HUES6 (cell line): Measurements from ENCODE around the gene SLC37A1.

Experiments used
- H3K27ac ChIP-seq: 2 replicates; pipeline ENCODE4 v1.7.0; 2013; ENCODE audit warnings: low read depth, mild to moderate bottlenecking, low read length, inconsistent platforms
- H3K27me3 ChIP-seq: 2 replicates; pipeline ENCODE4 v1.6.1; 2013; ENCODE audit warnings: low read length; ENCODE audit not compliant: control insufficient read depth, insufficient read depth
- H3K36me3 ChIP-seq: 2 replicates; pipeline ENCODE4 v1.6.1; 2013; ENCODE audit warnings: low read length; ENCODE audit not compliant: control insufficient read depth, insufficient read depth
- H3K4me1 ChIP-seq: 2 replicates; pipeline ENCODE4 v1.6.1; 2013; ENCODE audit warnings: low read length; ENCODE audit not compliant: control insufficient read depth, insufficient read depth
- H3K4me3 ChIP-seq: 2 replicates; pipeline ENCODE4 v1.5.1; 2013; ENCODE audit warnings: low read depth, low read length
- H3K9ac ChIP-seq: one replicate; pipeline ENCODE4 v1.6.1; 2013; ENCODE audit warnings: mild to moderate bottlenecking, low read length
- H3K9me3 ChIP-seq: 2 replicates; pipeline ENCODE4 v1.6.1; 2013; ENCODE audit warnings: low read depth, low read length; ENCODE audit not compliant: control insufficient read depth, insufficient read depth

The SLC37A1 gene

DNA sequence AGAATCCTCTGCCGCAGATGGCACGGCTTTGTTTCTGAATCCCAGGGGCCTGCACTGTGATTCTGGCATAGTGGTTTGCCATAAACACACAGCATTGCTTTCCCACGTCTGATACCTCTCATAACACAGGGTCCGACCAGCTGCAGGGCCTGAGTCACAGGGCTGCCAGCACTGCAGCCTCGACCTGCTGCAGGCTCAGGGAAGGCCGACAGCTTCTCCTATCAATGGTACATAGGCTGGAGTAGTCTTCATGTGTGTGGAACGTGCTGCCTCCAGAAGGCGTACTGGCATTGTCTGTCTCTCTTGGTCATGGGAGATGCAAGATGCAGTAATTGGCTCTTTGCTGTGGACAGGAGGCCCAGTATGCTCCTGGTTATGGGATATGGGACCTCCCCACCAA is 86.3 kb downstream of the SLC37A1 start:
- Histone ChIP-seq H3K4me3 (no peak overlapping the region), H3K9ac (no peak overlapping the region), H3K27ac (no peak overlapping the region), H3K27me3 (no peaks in the 10 kb centered on the region), H3K36me3 (no peaks in the 10 kb centered on the region), H3K4me1 (no peaks in the 10 kb centered on the region), H3K9me3 (peaks cover 23% of the 10 kb centered on the region; the same call in 1 of the 2 replicates)

DNA sequence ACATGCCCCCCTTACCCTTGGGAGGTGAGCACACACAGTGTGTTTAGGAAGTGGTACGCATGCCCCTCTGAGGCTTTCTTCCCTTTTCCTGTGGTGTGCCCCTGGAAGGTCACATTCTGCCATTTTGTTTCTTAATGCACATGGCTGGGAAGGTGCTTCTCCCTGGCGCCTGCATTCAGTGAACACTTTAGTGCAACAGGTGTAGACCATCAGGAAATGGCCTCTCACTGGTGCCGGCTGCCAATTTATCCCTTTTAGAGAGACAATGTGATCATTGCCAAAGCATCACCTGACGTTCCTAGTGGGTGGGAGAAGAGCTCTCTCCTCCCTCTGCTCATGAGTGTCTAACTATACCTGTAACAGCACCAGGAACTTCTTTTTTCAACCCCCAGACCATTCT is 88.0 kb downstream of the SLC37A1 start:
- Histone ChIP-seq H3K27me3 (no peaks in the 10 kb centered on the region), H3K9me3 (peaks cover 30% of the 10 kb centered on the region), H3K4me3 (no peak overlapping the region), H3K27ac (no peak overlapping the region), H3K9ac (no peak overlapping the region), H3K4me1 (no peaks in the 10 kb centered on the region), H3K36me3 (no peaks in the 10 kb centered on the region)

DNA sequence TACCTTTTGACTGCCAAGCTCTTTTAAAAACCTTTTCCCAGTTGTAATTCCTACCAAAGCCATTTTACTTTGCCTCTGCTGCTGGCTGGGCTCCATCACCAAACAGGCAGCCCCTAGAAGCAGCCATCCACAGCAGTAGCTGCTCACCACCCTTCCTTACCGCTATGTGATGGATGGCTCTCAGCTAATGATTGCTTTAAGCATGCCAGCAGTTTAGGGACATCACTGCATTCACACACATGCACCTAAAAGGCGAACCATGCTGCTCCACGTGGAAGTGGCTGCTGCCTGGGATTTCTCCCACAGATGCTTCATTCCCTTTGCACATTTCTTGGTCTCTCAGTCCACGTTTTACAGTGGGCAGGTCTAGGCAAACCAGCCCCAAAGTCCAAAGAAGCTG is 93.5 kb downstream of the SLC37A1 start:
- Histone ChIP-seq H3K27ac (no peak overlapping the region), H3K4me3 (no peak overlapping the region), H3K9me3 (peaks cover 25% of the 10 kb centered on the region), H3K9ac (no peak overlapping the region), H3K36me3 (no peaks in the 10 kb centered on the region), H3K4me1 (no peaks in the 10 kb centered on the region), H3K27me3 (no peaks in the 10 kb centered on the region)

DNA sequence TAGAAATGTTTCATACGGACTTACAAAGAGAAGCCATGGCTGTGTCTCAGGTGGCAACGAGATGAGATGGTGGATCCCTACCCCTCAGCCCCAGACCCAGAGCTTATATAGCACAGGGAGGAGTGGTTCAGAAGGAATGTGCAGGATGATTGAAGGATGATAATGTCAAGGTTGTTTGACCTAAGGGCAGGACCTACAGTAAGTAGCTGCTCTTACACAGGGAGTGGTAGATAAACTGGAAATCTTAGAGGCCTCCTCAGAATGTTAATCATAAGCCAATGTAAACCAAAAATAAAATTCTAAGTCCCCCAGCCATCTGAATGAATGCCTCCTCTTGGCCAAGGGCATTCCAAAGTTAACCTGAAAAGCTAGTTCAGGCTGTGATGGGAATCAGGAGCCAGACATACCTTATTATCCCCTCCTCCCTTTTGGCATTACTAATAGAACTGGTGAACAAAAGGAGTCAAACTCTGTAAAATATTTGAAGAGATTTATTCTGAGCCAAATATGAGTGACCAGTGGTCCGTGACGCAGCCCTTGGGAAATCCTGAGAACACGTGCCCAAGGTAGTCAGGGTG is 94.0 kb downstream of the SLC37A1 start:
- Histone ChIP-seq H3K36me3 (no peaks in the 10 kb centered on the region), H3K27ac (no peak overlapping the region), H3K27me3 (no peaks in the 10 kb centered on the region), H3K9ac (no peak overlapping the region), H3K4me1 (no peaks in the 10 kb centered on the region), H3K4me3 (no peak overlapping the region), H3K9me3 (peaks cover 25% of the 10 kb centered on the region)

DNA sequence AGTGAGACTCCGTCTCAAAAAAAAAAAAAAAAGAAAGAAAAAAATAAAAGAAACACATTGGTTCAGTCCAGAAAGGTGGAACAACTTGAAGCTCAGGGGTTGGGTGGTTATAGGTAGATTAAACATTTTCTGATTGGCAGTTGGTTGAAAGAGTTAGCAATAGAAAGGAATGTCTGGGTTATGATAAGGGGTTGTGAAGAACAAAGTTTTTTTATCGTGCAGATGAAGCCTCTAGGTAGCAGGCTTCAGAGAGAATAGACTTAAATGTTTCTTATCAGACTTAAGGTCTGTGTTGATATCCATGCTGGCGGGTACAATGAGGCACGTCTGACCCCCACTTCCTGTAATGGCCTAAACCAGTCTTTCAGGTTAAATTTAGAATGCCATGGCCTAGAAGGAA is 94.8 kb downstream of the SLC37A1 start:
- no peak overlapping the region for H3K4me3 ChIP-seq
- H3K9ac ChIP-seq: no peak overlapping the region
- no peaks in the 10 kb centered on the region for H3K4me1 ChIP-seq
- H3K27me3 ChIP-seq: no peaks in the 10 kb centered on the region
- H3K9me3 ChIP-seq: peaks cover 25% of the 10 kb centered on the region
- no peak overlapping the region for H3K27ac ChIP-seq
- no peaks in the 10 kb centered on the region for H3K36me3 ChIP-seq

DNA sequence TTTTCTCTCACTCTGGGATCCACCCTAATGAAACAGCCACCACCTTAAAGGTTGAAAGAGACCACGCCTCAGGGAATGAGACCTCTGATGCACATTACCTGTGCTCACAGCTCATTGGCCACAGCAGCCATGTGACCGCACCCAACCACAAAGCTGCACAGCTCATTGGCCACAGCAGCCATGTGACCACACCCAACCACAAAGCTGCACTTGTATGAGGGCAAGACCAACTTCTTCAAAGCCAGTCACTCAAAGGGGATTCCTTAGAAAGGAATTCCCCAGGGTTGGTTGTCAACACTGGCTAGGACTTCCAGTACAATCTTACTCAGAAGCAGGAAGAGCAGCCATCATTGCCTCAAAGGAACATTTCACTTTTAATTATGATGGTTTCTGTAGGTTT is 96.2 kb downstream of the SLC37A1 start:
- Histone ChIP-seq H3K9ac (no peak overlapping the region), H3K4me3 (no peak overlapping the region), H3K36me3 (no peaks in the 10 kb centered on the region), H3K27me3 (no peaks in the 10 kb centered on the region), H3K4me1 (no peaks in the 10 kb centered on the region), H3K27ac (no peak overlapping the region), H3K9me3 (peaks cover 14% of the 10 kb centered on the region)

DNA sequence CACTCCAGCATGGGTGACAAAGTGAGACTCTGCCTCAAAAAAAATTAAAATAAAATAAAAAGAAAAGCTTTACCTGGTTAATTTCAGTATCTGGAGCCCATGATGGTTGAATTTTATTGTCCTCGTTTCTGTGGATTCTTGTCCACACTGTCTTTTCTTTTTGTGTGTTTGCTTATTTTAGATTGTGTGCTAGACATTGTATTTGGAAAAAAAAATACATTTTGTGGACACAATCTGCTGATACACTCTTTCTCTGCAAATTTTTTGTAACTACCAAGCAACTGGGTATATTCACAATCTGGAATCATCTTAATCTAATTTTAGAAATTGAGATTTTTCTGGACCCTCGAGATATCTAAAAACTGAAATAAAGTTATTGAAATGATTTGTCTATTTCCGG is 98.2 kb downstream of the SLC37A1 start:
- H3K9me3 ChIP-seq: peaks cover 4% of the 10 kb centered on the region
- peaks cover 3% of the 10 kb centered on the region; the same call in 1 of the 2 replicates for H3K27me3 ChIP-seq
- H3K27ac ChIP-seq: no peak overlapping the region
- H3K9ac ChIP-seq: no peak overlapping the region
- no peaks in the 10 kb centered on the region for H3K36me3 ChIP-seq
- no peaks in the 10 kb centered on the region; the same call in 1 of the 2 replicates for H3K4me1 ChIP-seq
- H3K4me3 ChIP-seq: no peak overlapping the region

DNA sequence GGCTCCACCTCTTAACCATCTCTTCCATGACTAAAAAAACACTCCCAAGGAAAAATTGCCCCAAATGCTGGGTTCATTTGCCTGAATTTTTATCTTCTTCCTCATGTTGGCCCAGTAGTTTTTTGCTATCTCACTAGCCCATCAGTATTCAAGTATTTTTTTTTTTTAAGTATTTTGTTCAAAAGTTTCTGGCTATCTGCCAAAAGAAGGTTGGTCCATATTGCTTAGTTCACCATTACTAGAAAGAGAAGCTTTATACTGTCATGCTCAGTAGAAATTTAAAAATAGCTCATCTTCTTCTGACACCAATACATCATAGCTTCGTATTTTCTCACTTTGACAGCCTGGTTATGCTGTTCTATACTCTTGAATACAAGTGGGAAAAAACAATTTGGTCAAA is 98.7 kb downstream of the SLC37A1 start:
- peaks cover 3% of the 10 kb centered on the region; the same call in 1 of the 2 replicates for H3K27me3 ChIP-seq

DNA sequence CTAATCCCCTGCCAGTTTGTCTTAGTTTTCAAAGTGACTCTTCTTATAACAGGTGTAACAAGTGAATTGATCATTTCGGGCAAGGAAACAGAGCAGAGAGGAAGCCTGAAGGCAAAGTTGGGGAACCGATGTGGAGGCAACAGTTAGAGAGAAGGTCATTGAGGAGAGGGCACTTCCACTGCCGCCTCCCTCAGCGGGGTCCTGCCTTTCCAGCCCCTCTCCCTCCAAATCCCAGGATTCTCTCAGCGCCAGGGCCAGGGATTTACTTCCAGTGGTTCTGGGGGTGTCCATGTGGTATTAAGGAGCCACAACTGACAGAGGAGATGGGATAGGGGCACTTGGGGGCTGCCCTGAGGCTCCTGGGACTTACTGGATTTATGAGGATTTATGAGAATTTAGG is 100.1 kb downstream of the SLC37A1 start:
- Histone ChIP-seq H3K4me1 (no peaks in the 10 kb centered on the region; the same call in 1 of the 2 replicates), H3K36me3 (no peaks in the 10 kb centered on the region), H3K9me3 (no peaks in the 10 kb centered on the region; the same call in 1 of the 2 replicates), H3K4me3 (no peak overlapping the region), H3K9ac (no peak overlapping the region), H3K27me3 (peaks cover 3% of the 10 kb centered on the region; the same call in 1 of the 2 replicates), H3K27ac (no peak overlapping the region)

More for the DNA sequence above, 98.7 kb downstream of the SLC37A1 start:
- Histone ChIP-seq H3K9ac (no peak overlapping the region), H3K4me1 (no peaks in the 10 kb centered on the region; the same call in 1 of the 2 replicates), H3K4me3 (no peak overlapping the region), H3K36me3 (no peaks in the 10 kb centered on the region), H3K27ac (no peak overlapping the region), H3K9me3 (peaks cover 2% of the 10 kb centered on the region)

DNA sequence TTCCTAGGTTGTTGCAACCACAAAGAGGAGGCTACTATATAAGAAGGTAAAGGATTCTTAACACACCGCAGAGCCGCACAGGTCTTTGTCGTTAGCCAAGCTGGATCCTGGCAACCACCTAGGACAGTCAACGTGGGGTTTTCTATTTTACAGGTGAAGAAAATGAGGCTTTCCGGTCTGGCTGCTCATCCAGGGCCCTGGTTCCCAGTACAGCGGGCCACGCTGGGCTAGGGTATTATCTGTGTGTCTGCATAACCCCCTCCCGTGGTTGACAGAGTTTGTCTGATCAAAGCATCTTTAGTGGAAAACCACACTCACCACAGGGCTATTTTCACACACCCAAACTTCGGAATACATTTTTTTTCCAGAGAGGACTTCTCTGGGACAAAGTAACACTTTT is 100.7 kb downstream of the SLC37A1 start:
- H3K4me3 ChIP-seq: no peak overlapping the region
- peaks cover 3% of the 10 kb centered on the region; the same call in 1 of the 2 replicates for H3K27me3 ChIP-seq
- H3K27ac ChIP-seq: no peak overlapping the region
- H3K9ac ChIP-seq: no peak overlapping the region
- H3K36me3 ChIP-seq: no peaks in the 10 kb centered on the region
- H3K9me3 ChIP-seq: no peaks in the 10 kb centered on the region; the same call in 1 of the 2 replicates
- H3K4me1 ChIP-seq: no peaks in the 10 kb centered on the region; the same call in 1 of the 2 replicates

DNA sequence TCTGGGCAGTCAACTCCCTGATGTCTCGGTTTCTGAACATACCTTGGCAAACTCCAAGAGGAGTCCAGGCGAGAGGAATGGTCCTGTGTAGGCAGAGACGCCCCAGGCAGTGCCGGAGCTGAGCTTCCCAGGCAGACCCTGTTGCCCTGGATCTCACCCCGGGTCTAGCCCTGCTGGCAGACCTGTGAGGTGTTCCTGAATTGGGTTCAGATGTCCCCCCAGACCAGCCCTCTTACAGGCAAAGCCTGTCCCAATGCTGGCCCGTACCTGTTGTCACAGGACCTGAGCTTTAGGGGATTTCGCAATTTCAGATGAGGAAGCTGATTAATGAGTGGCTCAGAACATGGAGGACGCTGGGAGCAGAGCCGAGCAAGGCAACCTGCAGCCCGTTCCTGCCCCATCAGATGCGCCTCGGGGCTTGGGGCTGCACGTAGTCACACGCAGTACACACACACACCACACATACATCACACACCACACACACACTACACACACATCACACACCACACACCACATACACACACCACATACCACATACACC is 101.2 kb downstream of the SLC37A1 start:
- Histone ChIP-seq H3K4me3 (no peak overlapping the region), H3K27me3 (peaks cover 3% of the 10 kb centered on the region; the same call in 1 of the 2 replicates), H3K27ac (no peak overlapping the region), H3K36me3 (no peaks in the 10 kb centered on the region), H3K9ac (no peak overlapping the region), H3K9me3 (no peaks in the 10 kb centered on the region; the same call in 1 of the 2 replicates), H3K4me1 (no peaks in the 10 kb centered on the region; the same call in 1 of the 2 replicates)
